GM12872 (cell line): ENCODE results near the gene HPCA.

Experiments
- CTCF ChIP-seq: IDR thresholded peaks from 3 replicates; pipeline ENCODE4 v1.5.1; 2011; ENCODE audit warnings: low read depth, mild to moderate bottlenecking, low read length, moderate library complexity; ENCODE audit not compliant: insufficient read depth

HPCA gene

GRCh38 chr1:32893198-32894018 is 7.1 kb downstream of the HPCA start:
- TF ChIP-seq CTCF: no peak; the same call in 2 of the 3 replicates

- TF ChIP-seq CTCF: no peak
Measured at GRCh38 chr1:32894019-32894600, 7.8 kb downstream of the HPCA start.

- TF ChIP-seq CTCF: no peak
Measured at GRCh38 chr1:32894681-32895080, 8.4 kb downstream of the HPCA start.

GRCh38 chr1:32895325-32896215 is 9.3 kb downstream of the HPCA start:
- no peak for TF ChIP-seq CTCF

GRCh38 chr1:32896451-32896850 is 10.2 kb downstream of the HPCA start:
- TF ChIP-seq CTCF: no peak

GRCh38 chr1:32897082-32898049 is 11.1 kb downstream of the HPCA start:
- no peak for TF ChIP-seq CTCF
